ENCODE measurements around the gene ARHGAP26.

GRCh38 chr5:142930395-142931110 is 160.4 kb downstream of the ARHGAP26 start:
- TF ChIP-seq EP300 (IDR thresholded peaks at IDR 0.05; ENCODE audit: low read depth) (no peak), CTCF (IDR thresholded peaks at IDR 0.05) (no peak), POLR2AphosphoS5 (IDR thresholded peaks at IDR 0.05) (no peak)
